HG02938 (cell line): Measurements from ENCODE around the gene RNF111.
"Not testable (repeated sequence)": the region's sequence is repeated elsewhere in the genome, so short reads cannot be mapped to it uniquely, and the experiment has no call there.

Experiments used
- ATAC-seq: cut with Tn5 transposase; IDR thresholded peaks from one replicate; pipeline ENCODE4 v1.9.1; 2021; ENCODE audit warnings: mild to moderate bottlenecking, moderate library complexity; ENCODE audit not compliant: unreplicated experiment

Gene RNF111

GRCh38 chr15:59127255-59127654, 139.8 kb downstream of the RNF111 start:
- not testable (repeated sequence) for ATAC-seq

GRCh38 chr15:59131456-59131855, 144.0 kb downstream of the RNF111 start:
- no peak for ATAC-seq

- no peak for ATAC-seq
These were observed 144.6 kb downstream of the RNF111 start for GRCh38 chr15:59131969-59132562.

- no peak for ATAC-seq
These were observed 146.5 kb downstream of the RNF111 start for GRCh38 chr15:59133929-59134427.

- no peak for ATAC-seq
These were observed 150.1 kb downstream of the RNF111 start for GRCh38 chr15:59137566-59137965.

GRCh38 chr15:59138243-59138642, 150.8 kb downstream of the RNF111 start:
- ATAC-seq: no peak

GRCh38 chr15:59140422-59141226, 153.2 kb downstream of the RNF111 start:
- ATAC-seq: no peak

GRCh38 chr15:59143281-59143680, 155.8 kb downstream of the RNF111 start:
- ATAC-seq: no peak

- not testable (repeated sequence) for ATAC-seq
These were observed 157.1 kb downstream of the RNF111 start for GRCh38 chr15:59144594-59144993.
